Right lobe of liver (tissue), 4 donors: Measurements from ENCODE around the gene ESRRB.

Experiments used
- POLR2A ChIP-seq: fragments of 450-650 bp; IDR thresholded peaks from one replicate; pipeline ENCODE4 v1.6.1; 2017; ENCODE audit warnings: antibody characterized with exemption, mild to moderate bottlenecking
- TF ChIP-seq, protein P1 (sequence below), 4 donors: fragments of 200-600 bp in 3 of 4; fragments of 450-650 bp in 1 of 4; IDR thresholded peaks; one replicate each; pipeline versions ENCODE4 v1.5.1 to v1.8.0; 2016 to 2022; ENCODE audit warnings: antibody characterized with exemption in 4 of 4, mild to moderate bottlenecking in 2 of 4
- donor health status: DM: no; HTN: no; CAD: no.
- donor health status: DM: no; HTN: no; CAD: no.
- donor health status: DM: no; HTN: yes; CAD: no.

DNA sequence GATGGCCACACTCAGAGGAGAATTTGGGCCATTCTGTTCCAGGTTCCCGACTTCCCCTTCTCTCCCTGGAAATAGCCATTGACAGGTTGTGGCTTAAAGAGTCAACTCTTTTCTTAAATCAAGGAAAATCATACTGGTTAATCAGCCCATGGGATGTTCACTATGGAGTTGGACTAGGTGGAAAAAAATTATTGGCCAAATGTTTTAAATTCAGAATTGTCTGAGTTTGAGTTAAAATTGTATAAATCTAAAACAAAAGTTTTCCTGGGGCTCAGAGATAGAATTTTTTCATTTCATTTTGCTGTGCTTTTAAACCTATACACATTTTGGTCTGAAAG lies 6.5 kb downstream of the ESRRB start:
- TF ChIP-seq, protein P1, sequence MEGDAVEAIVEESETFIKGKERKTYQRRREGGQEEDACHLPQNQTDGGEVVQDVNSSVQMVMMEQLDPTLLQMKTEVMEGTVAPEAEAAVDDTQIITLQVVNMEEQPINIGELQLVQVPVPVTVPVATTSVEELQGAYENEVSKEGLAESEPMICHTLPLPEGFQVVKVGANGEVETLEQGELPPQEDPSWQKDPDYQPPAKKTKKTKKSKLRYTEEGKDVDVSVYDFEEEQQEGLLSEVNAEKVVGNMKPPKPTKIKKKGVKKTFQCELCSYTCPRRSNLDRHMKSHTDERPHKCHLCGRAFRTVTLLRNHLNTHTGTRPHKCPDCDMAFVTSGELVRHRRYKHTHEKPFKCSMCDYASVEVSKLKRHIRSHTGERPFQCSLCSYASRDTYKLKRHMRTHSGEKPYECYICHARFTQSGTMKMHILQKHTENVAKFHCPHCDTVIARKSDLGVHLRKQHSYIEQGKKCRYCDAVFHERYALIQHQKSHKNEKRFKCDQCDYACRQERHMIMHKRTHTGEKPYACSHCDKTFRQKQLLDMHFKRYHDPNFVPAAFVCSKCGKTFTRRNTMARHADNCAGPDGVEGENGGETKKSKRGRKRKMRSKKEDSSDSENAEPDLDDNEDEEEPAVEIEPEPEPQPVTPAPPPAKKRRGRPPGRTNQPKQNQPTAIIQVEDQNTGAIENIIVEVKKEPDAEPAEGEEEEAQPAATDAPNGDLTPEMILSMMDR (IDR thresholded peaks at IDR 0.05), result no peak
- TF ChIP-seq POLR2A, result no peak
